H1 (cell line): ENCODE measurements around the gene CCK. TPM values are rescaled to one million over a fixed set of nuclear protein-coding genes. Genes with fewer than 3 reads are reported as not detected.

Source experiments
- ASH2L ChIP-seq: fragments of 200-600, 300-600 bp; sonication (generic); IDR thresholded peaks from one replicate; pipeline ENCODE4 v1.7.1; 2017; ENCODE audit warnings: low read length
- SAP30 ChIP-seq: fragments of 300-600 bp; sonication (generic); IDR thresholded peaks from 2 replicates; pipeline ENCODE4 v1.7.1; 2012; ENCODE audit warnings: low read length, moderate library complexity, mild to moderate bottlenecking, inconsistent platforms; ENCODE audit not compliant: insufficient read depth, insufficient replicate concordance
- TBP ChIP-seq: IDR thresholded peaks from 2 replicates; pipeline ENCODE4 v1.6.1; 2011; ENCODE audit warnings: low read depth, low read length, improper control_type of control experiment
- polyA plus RNA-seq, 7 experiments: library from polyadenylated mRNA; depleted of rRNA in 3 of 7; stranded (reverse) in 5 of 7; unstranded in 2 of 7; fragments of >200 nt in 5 of 7; fragments of 200-250 nt in 2 of 7; gene quantifications; 1 replicate in 5 of 7; 2 replicates in 1 of 7; 4 replicates in 1 of 7; pipeline versions ENCODE4 v1.2.1 to v1.2.3, GENCODE V29; 2011 to 2013; ENCODE audit warnings: missing spikeins in 2 of 7, mixed read lengths in 2 of 7
- total RNA-seq: library from RNA; stranded (reverse); fragmentation: NEBNext Ultra II Directional; extraction: Animal tissue kit (Norgen Biotek cat#: 25700); gene quantifications from 2 replicates; pipeline ENCODE4 v1.2.1, GENCODE V29; 2021
- TF ChIP-seq, protein P1 (sequence below): fragments of 300-600 bp; sonication (generic); IDR thresholded peaks from 2 replicates; pipeline ENCODE4 v1.7.1; 2012; ENCODE audit warnings: low read length, moderate library complexity, mild to moderate bottlenecking, inconsistent platforms; ENCODE audit not compliant: insufficient replicate concordance

Gene CCK
- total and polyA plus RNA-seq, 2 of the 8 experiments (the other 6 are each of a cell fraction or from before 2014, with no cell fraction given): 0.99 to 2.8 TPM

DNA sequence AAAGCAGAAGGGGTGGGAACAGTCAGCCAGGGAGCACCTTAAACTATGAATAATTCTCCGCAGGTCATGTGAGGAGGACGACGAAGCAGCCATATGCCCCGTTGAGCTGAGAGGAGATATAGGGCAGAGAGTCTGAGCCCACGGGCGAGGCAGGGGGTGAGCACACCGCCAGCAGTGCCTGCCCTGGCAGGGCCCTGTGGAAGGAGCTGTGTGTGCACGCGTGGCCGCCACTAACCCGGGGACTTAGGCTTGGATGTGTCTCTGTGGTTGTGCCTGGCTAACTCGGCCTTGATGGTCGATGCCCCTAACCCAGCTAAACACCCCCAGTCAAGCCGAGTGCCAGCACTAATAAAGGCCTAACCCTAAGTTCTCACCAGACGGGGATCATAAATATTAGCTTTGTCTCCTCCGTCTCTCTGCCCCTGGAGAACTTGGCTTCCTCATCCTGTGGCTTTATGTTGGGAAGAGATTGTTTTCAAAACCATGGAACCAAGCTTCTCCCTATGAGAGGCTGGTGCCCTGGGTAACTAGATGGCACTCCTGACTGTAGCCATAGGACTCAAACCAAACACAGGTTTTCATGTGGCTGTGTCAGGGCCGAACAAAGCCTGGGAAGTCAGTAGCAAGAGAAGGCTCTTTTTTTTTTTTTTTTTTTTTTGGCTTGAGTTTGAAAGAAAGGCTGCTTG lies 45.4 kb downstream of the CCK start (continued):
- TF ChIP-seq, protein P1, sequence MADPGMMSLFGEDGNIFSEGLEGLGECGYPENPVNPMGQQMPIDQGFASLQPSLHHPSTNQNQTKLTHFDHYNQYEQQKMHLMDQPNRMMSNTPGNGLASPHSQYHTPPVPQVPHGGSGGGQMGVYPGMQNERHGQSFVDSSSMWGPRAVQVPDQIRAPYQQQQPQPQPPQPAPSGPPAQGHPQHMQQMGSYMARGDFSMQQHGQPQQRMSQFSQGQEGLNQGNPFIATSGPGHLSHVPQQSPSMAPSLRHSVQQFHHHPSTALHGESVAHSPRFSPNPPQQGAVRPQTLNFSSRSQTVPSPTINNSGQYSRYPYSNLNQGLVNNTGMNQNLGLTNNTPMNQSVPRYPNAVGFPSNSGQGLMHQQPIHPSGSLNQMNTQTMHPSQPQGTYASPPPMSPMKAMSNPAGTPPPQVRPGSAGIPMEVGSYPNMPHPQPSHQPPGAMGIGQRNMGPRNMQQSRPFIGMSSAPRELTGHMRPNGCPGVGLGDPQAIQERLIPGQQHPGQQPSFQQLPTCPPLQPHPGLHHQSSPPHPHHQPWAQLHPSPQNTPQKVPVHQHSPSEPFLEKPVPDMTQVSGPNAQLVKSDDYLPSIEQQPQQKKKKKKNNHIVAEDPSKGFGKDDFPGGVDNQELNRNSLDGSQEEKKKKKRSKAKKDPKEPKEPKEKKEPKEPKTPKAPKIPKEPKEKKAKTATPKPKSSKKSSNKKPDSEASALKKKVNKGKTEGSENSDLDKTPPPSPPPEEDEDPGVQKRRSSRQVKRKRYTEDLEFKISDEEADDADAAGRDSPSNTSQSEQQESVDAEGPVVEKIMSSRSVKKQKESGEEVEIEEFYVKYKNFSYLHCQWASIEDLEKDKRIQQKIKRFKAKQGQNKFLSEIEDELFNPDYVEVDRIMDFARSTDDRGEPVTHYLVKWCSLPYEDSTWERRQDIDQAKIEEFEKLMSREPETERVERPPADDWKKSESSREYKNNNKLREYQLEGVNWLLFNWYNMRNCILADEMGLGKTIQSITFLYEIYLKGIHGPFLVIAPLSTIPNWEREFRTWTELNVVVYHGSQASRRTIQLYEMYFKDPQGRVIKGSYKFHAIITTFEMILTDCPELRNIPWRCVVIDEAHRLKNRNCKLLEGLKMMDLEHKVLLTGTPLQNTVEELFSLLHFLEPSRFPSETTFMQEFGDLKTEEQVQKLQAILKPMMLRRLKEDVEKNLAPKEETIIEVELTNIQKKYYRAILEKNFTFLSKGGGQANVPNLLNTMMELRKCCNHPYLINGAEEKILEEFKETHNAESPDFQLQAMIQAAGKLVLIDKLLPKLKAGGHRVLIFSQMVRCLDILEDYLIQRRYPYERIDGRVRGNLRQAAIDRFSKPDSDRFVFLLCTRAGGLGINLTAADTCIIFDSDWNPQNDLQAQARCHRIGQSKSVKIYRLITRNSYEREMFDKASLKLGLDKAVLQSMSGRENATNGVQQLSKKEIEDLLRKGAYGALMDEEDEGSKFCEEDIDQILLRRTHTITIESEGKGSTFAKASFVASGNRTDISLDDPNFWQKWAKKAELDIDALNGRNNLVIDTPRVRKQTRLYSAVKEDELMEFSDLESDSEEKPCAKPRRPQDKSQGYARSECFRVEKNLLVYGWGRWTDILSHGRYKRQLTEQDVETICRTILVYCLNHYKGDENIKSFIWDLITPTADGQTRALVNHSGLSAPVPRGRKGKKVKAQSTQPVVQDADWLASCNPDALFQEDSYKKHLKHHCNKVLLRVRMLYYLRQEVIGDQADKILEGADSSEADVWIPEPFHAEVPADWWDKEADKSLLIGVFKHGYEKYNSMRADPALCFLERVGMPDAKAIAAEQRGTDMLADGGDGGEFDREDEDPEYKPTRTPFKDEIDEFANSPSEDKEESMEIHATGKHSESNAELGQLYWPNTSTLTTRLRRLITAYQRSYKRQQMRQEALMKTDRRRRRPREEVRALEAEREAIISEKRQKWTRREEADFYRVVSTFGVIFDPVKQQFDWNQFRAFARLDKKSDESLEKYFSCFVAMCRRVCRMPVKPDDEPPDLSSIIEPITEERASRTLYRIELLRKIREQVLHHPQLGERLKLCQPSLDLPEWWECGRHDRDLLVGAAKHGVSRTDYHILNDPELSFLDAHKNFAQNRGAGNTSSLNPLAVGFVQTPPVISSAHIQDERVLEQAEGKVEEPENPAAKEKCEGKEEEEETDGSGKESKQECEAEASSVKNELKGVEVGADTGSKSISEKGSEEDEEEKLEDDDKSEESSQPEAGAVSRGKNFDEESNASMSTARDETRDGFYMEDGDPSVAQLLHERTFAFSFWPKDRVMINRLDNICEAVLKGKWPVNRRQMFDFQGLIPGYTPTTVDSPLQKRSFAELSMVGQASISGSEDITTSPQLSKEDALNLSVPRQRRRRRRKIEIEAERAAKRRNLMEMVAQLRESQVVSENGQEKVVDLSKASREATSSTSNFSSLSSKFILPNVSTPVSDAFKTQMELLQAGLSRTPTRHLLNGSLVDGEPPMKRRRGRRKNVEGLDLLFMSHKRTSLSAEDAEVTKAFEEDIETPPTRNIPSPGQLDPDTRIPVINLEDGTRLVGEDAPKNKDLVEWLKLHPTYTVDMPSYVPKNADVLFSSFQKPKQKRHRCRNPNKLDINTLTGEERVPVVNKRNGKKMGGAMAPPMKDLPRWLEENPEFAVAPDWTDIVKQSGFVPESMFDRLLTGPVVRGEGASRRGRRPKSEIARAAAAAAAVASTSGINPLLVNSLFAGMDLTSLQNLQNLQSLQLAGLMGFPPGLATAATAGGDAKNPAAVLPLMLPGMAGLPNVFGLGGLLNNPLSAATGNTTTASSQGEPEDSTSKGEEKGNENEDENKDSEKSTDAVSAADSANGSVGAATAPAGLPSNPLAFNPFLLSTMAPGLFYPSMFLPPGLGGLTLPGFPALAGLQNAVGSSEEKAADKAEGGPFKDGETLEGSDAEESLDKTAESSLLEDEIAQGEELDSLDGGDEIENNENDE: no peak
- TF ChIP-seq ASH2L: no peak
- TF ChIP-seq TBP: no peak
- no peak for TF ChIP-seq SAP30
